A549 treated with Hydrocortisone at 1 μM for 4 hours (cell line): ENCODE results near the gene ZNF493. TPM values are rescaled to one million over a fixed set of nuclear protein-coding genes. Genes with fewer than 3 reads are reported as not detected.

Experiments used
- total RNA-seq: library from RNA; stranded (reverse); fragments of 200-300 nt; extraction: Qiagen RNA extraction; gene quantifications from 5 replicates; pipeline ENCODE4 v1.2.3, GENCODE V29; 2022

The ZNF493 gene
- total RNA-seq: 0.05 to 0.09 TPM (median 0.05 TPM) in 3 of 5 replicates, not detected in the others

DNA sequence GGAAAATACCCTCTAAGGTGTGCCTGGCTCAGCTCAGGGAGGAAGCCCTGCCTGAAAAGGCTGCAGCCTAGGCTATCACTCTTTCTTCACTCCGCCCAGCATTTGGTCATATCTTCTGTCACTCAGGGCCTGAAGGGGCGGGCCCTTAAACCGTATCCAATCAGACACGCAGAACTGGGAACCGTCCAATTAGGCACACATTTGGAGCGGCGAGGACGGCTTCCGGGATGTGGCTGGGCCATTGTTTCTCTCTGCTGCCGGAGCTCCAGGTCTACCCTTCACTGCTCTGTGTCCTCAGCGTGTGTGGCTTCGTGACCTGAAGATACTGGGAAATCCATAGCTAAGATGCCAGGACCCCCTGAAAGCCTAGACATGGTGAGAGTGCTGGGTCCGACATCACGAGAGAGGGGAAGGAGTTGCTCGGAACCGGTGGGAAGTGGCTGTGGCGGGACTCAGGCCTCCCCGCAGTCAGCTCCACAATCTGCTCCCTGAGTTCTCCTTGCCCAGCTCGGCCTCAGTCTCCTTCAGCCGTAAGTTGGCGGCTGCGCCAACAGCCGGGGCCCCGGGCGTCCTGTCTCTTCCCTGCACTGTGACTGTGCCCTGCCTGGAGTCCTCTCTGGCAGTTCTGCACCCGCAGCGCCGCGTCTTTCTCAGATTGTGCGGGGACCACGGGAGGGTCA is at the start of gene ZNF493:
Gene ZNF493 (plus strand): TSS at position 241 of the 680 bp plus-strand sequence. CDS start 105 bp downstream, at position 346.

DNA sequence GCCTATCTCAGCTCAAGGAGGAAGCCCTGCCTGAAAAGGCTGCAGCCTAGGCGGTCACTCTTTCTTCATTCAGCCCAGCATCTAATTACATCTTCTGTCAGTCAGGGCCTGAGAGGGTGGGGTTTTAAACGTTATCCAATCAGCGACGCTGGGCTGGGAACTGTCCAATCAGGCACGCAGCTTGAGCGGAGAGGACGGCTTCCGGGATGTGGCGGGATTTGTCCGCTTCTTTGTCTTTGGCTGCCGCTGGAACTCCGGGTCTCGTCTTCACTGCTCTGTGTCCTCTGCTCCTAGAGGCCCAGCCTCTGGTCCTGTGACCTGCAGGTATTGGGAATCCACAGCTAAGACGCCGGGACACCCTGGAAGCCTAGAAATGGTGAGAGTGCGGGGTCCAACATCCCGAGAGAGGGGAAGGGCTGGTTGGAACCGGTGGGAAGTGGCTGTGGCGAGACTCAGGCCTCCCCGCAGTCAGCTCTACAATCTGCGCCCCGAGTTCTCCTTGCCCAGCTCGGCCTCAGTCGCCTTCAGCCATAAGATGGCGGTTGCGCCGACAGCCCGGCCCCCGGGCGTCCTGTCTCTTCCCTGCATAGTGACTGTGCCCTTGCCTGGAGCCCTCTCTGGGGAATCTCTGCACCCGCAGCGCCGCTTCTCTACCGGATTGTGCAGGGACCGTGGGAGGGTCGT is 38.0 kb upstream of the ZNF493 start, which contains the start of gene ZNF738:
Gene ZNF738 (plus strand): TSS at position 233 of the 684 bp plus-strand sequence. CDS start 141 bp downstream, at position 374.

Other genes starting within 250 kb of the ZNF493 start
- 0.76 to 1.6 TPM (median 1.1 TPM) in 5 replicates for gene ZNF708, start 67.7 kb upstream of the ZNF493 start, total RNA-seq
- 0.76 to 1.5 TPM (median 0.90 TPM) in 5 replicates for gene ZNF738, start 38.1 kb upstream of the ZNF493 start, total RNA-seq
- gene ZNF429, start 108.5 kb downstream of the ZNF493 start, total RNA-seq: not detected in 5 replicates